ENCODE data around the gene RAP1GAP.

The RAP1GAP gene

DNA sequence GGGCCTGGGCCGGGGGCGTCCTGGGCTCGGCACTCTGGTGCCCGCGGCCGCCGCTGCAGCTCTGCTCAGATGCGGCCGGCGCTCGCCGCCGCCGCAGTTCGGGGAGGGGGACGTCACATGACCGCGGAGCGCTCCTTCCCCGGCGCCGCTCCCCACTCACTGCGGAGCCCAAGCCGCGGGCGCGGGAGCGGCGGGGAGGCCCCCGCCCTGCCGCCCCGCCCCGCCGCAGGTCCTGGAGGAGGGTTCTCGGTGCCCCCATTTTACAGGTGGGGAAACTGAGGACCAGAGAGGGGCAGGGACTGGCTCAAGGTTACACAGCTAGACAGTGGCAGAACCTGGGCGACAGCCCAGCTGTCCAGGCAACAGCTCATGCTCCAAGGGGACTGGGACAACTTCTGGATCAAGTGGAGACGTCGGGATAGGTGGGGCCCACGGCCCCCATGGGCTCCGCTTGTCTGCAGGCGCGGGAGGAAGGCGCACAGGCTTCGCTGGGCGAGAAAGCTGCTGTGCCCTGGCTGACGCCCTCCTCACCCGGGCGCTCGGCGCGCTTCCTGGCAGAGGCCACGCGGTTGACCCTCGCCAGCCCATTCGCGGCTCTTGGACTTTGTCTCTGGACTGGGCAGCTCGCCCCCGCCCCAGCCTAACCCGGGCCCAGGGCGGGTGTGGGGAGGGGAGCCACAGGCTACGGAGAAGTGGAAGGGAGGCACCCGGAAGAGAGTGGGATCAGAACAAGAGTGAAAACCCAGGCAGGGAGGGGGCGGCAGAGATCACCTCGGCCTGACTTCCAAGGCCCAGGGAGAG, at the start of gene RAP1GAP:
Gene RAP1GAP (minus strand): TSS at position 100 of the 801 bp plus-strand sequence. CDS start 49,325 bp downstream, outside the sequence.
- DNase-seq: no peak

GRCh38 chr1:21716169-21716568, 47.0 kb upstream of the RAP1GAP start:
- no peak for DNase-seq

- no peak for DNase-seq
Measured at GRCh38 chr1:21707891-21708290, 38.7 kb upstream of the RAP1GAP start.

GRCh38 chr1:21707086-21707840, 38.1 kb upstream of the RAP1GAP start:
- no peak for DNase-seq

DNA sequence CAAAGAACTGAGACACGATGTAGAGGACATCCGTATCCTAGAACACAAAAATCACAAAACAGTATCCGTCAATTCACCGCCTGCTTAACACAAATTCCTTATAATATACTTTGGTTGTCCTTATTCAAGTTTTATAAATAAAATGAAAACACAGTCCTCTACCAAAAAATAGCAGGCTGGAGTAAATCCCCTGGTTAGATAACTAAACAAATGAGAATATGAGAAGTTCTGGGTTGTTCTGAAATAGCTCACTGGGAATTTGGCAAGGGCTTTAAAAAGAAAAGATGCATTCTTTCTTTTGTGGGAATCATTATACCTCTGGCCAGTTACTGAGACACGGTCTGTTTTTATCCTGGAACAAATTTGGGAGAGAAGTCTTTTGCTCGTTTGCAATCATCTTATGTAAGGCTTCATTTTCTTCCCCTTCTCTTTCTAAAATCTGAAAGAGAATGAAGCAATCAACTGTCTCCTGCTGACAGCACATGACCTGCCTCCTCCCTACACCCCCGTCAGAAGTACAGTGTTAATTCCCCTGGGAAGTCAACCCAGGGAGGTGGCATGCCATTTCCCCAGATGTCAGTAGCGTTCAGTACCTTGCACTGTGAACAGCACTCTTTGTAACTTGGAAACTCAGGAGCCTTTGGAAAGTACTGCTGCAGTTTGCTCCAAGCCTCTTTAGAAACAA, 37.1 kb upstream of the RAP1GAP start:
- DNase-seq: no peak

GRCh38 chr1:21705303-21705980, 36.3 kb upstream of the RAP1GAP start:
- no peak for DNase-seq

GRCh38 chr1:21704145-21704544, 35.0 kb upstream of the RAP1GAP start:
- no peak for DNase-seq

GRCh38 chr1:21703318-21703963, 34.3 kb upstream of the RAP1GAP start:
- peak; percentile 35 for DNase-seq

GRCh38 chr1:21702780-21703179, 33.6 kb upstream of the RAP1GAP start:
- no peak for DNase-seq

- no peak for DNase-seq
Measured at GRCh38 chr1:21701401-21701800, 32.2 kb upstream of the RAP1GAP start.

GRCh38 chr1:21700094-21700493, 30.9 kb upstream of the RAP1GAP start:
- no peak for DNase-seq

DNA sequence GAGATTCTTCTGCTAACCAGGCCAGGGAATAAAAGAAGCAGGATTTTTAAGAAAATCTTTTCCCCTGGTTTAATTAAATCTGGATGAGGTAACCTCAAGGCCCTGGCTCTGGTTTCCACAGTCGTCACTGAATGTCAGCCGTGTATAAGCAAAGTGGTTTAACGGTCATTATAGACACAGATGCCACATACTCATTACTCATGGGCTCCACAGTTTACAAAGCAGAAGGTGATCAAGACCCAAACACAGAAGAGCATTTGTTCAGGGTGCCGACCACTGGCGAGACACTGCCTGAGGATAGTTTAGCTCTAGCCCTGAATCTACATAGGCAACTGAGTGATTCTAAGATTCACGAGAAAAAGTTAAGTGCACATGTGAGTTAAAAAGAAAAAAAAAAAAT, 27.8 kb upstream of the RAP1GAP start:
- DNase-seq: no peak

- DNase-seq: no peak
Measured at GRCh38 chr1:21693732-21694131, 24.6 kb upstream of the RAP1GAP start.

DNA sequence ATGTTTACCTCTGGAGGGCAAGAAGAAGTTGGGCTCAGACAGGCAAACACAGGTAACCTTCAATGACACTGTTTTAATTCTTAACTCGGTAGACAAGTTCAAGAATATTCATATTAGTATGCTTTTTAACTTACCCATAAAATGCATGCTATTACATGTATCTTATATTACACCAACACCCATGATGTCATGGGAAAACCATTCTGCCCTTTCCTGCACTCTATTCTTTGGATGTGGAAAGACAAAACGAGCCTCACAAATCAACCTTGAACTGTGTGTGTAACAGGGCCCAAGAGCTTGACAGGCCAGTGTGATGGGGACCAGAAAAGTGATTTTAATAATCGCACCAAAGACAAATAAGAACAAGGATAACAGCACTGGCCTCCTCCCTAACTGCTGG, 22.6 kb upstream of the RAP1GAP start:
- no peak for DNase-seq

DNA sequence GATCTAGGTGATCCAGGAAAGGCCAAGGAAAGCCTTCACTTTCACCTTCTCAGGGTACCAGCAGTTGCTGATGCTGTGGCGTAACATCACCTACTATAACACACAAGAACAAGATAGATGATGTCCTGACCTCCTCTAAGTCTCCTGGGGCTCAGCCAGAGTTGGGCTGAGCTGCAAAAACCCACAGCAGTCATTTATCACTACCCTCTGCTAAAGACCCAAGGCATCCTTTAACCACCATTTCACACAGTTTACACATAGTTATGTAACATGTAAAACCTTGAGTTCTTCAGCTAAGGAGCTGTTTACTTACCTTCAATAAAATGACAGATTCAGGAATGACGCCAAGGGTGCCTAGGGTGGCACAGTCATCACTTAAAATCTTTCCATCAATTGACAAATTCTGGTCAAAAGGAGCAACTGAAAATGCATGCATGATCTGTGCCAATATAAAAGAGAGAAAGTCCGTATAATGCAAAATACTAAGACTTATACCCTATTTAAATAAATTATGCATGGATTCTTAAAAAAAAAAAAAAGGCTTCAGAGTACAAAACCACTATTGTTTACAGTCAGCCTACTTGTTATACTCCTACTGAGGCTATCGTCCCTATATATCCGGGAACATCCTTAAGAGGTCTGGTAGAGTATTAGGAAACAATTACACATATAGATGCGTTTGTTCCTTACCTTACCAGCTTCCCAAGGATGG, 20.7 kb upstream of the RAP1GAP start:
- DNase-seq: no peak

- DNase-seq: no peak
Measured at GRCh38 chr1:21687081-21687529, 17.9 kb upstream of the RAP1GAP start.

DNA sequence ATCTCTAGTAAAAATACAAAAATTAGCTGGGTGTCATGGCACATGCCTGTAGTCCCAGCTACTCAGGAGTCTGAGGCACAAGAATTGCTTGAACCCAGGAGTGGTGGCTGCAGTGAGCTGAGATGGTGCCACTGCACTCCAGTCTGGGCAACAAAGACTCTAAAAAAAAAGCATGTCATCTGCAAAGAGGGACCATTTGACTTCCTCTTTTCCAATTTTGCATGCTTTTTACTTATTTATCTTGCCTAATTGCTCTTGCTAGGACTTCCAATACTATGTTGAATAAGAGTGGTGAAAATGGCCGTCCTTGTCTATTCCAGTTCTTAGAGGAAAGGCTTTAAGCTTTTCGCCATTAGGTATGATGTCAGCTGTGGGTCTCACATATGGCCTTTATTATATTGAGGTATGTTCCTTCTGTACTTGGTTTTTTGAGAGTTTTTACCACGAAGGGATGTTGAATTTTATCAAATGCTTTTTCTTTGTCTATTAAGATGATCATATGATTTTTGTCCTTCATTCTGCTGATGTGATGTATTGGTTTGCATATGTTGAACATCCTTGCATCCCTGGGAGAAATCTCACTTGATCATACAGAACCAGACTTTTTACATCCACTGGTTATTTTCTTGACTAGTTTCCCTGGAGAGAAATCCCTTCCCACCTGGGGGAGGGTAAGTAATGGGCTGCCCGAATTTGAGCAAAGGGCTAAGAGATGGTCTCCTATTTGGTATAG, 17.0 kb upstream of the RAP1GAP start:
- no peak for DNase-seq

GRCh38 chr1:21681426-21681825, 12.3 kb upstream of the RAP1GAP start:
- no peak for DNase-seq

GRCh38 chr1:21680918-21681317, 11.8 kb upstream of the RAP1GAP start:
- no peak for DNase-seq

- peak; percentile 39 for DNase-seq
Measured at GRCh38 chr1:21680381-21680780, 11.2 kb upstream of the RAP1GAP start.

GRCh38 chr1:21677168-21677567, 8.0 kb upstream of the RAP1GAP start:
- DNase-seq: no peak
